HEK293 (cell line): ENCODE measurements around the gene UBR7.

Experiments used
- CTCF ChIA-PET: fragments of 350-600 bp; formaldehyde crosslinking; extraction: SDS; loops from one replicate; lab custom pipeline; 2021; ENCODE audit warnings: antibody characterized with exemption; lab: Yijun Ruan, JAX
- POLR2A ChIA-PET: fragments of 300-600 bp; formaldehyde crosslinking; extraction: SDS; loops from one replicate; lab custom pipeline; 2020; ENCODE audit warnings: antibody characterized with exemption, inconsistent platforms; lab: Yijun Ruan, JAX
- H3K27ac ChIP-seq: fragments of 200-500 bp; sonication (Bioruptor generic); 2 replicates; pipeline ENCODE4 v1.5.1; 2014; ENCODE audit warnings: low read depth, low read length, control low read depth, inconsistent platforms; ENCODE audit errors: extremely low read depth
- H3K36me3 ChIP-seq, 2 experiments: fragments of 200-500 bp in 1 of 2; sonication (Bioruptor generic) in 1 of 2; 1 replicate in 1 of 2; 2 replicates in 1 of 2; pipeline ENCODE4 v1.5.1; 2014 to 2017; ENCODE audit warnings: inconsistent platforms in 2 of 2, low read length in 2 of 2; ENCODE audit not compliant: control insufficient read depth in 2 of 2, insufficient read depth in 1 of 2
- H3K4me1 ChIP-seq: fragments of 200-500 bp; sonication (Bioruptor generic); 2 replicates; pipeline ENCODE4 v1.5.1; 2014; ENCODE audit warnings: mild to moderate bottlenecking, low read length, inconsistent platforms; ENCODE audit not compliant: control insufficient read depth, insufficient read depth
- H3K4me3 ChIP-seq: 2 replicates; pipeline ENCODE4 v1.5.1; 2011; ENCODE audit warnings: low read depth, mild to moderate bottlenecking, control low read depth, low read length, moderate library complexity
- H3K9me3 ChIP-seq: fragments of 200-500 bp; sonication (Bioruptor generic); 2 replicates; pipeline ENCODE4 v1.5.1; 2014; ENCODE audit warnings: low read depth, low read length, inconsistent platforms; ENCODE audit not compliant: control insufficient read depth, insufficient read depth
- OVOL3 ChIP-seq: fragments of 450-650 bp; formaldehyde crosslinking; IDR thresholded peaks from 2 replicates; pipeline ENCODE4 v1.5.1; 2016; ENCODE audit warnings: missing biosample characterization, missing genetic modification characterization
- PATZ1 ChIP-seq: fragments of 450-650 bp; formaldehyde crosslinking; IDR thresholded peaks from 2 replicates; pipeline ENCODE4 v1.5.1; 2016; ENCODE audit warnings: missing biosample characterization, missing genetic modification characterization
- SCRT1 ChIP-seq: fragments of 450-650 bp; formaldehyde crosslinking; IDR thresholded peaks from 2 replicates; pipeline ENCODE4 v1.5.1; 2016; ENCODE audit warnings: missing biosample characterization, missing genetic modification characterization, borderline replicate concordance
- SETDB1 ChIP-seq: IDR thresholded peaks from one replicate; pipeline ENCODE4 v1.6.1; 2017; ENCODE audit warnings: mild to moderate bottlenecking, low read length, moderate library complexity, mixed read lengths; ENCODE audit not compliant: insufficient read length
- WT1 ChIP-seq: fragments of 450-650 bp; formaldehyde crosslinking; IDR thresholded peaks from 2 replicates; pipeline ENCODE4 v1.5.1; 2016; ENCODE audit warnings: missing biosample characterization, missing genetic modification characterization
- ZBTB10 ChIP-seq: fragments of 450-650 bp; formaldehyde crosslinking; IDR thresholded peaks from 2 replicates; pipeline ENCODE4 v1.5.1; 2016; ENCODE audit warnings: missing biosample characterization, missing genetic modification characterization
- ZFP41 ChIP-seq: fragments of 450-650 bp; formaldehyde crosslinking; IDR thresholded peaks from 2 replicates; pipeline ENCODE4 v1.5.1; 2016; ENCODE audit warnings: missing biosample characterization, missing genetic modification characterization, borderline replicate concordance
- ZFP69B ChIP-seq: fragments of 450-650 bp; formaldehyde crosslinking; IDR thresholded peaks from 2 replicates; pipeline ENCODE4 v1.5.1; 2016; ENCODE audit warnings: missing biosample characterization, missing genetic modification characterization
- ZNF133 ChIP-seq: fragments of 450-650 bp; formaldehyde crosslinking; IDR thresholded peaks from 2 replicates; pipeline ENCODE4 v1.5.1; 2016; ENCODE audit warnings: missing biosample characterization, missing genetic modification characterization
- ZNF157 ChIP-seq: fragments of 450-650 bp; formaldehyde crosslinking; IDR thresholded peaks from 2 replicates; pipeline ENCODE4 v1.5.1; 2016; ENCODE audit warnings: missing biosample characterization, missing genetic modification characterization
- ZNF175 ChIP-seq: fragments of 450-650 bp; formaldehyde crosslinking; IDR thresholded peaks from 2 replicates; pipeline ENCODE4 v1.5.1; 2016; ENCODE audit warnings: missing biosample characterization, missing genetic modification characterization
- ZNF211 ChIP-seq: fragments of 450-650 bp; formaldehyde crosslinking; IDR thresholded peaks from 2 replicates; pipeline ENCODE4 v1.5.1; 2016; ENCODE audit warnings: low read depth, missing biosample characterization, missing genetic modification characterization
- ZNF223 ChIP-seq: fragments of 450-650 bp; formaldehyde crosslinking; IDR thresholded peaks from 2 replicates; pipeline ENCODE4 v1.5.1; 2016; ENCODE audit warnings: missing biosample characterization, missing genetic modification characterization
- ZNF239 ChIP-seq: fragments of 450-650 bp; formaldehyde crosslinking; IDR thresholded peaks from 2 replicates; pipeline ENCODE4 v1.5.1; 2016; ENCODE audit warnings: missing biosample characterization, missing genetic modification characterization
- ZNF366 ChIP-seq: fragments of 450-650 bp; formaldehyde crosslinking; conservative IDR thresholded peaks from 2 replicates; pipeline ENCODE4 v1.5.1; 2016; ENCODE audit warnings: missing biosample characterization, missing genetic modification characterization
- ZNF37A ChIP-seq: fragments of 450-650 bp; IDR thresholded peaks from 2 replicates; pipeline ENCODE4 v1.5.1; 2018; ENCODE audit warnings: missing biosample characterization, missing genetic modification characterization
- ZNF404 ChIP-seq: fragments of 450-650 bp; formaldehyde crosslinking; IDR thresholded peaks from 2 replicates; pipeline ENCODE4 v1.5.1; 2017; ENCODE audit warnings: missing biosample characterization, missing genetic modification characterization
- ZNF521 ChIP-seq: fragments of 450-650 bp; formaldehyde crosslinking; IDR thresholded peaks from 2 replicates; pipeline ENCODE4 v1.5.1; 2017; ENCODE audit warnings: missing biosample characterization, mild to moderate bottlenecking, missing genetic modification characterization
- ZNF555 ChIP-seq: fragments of 450-650 bp; formaldehyde crosslinking; conservative IDR thresholded peaks from 2 replicates; pipeline ENCODE4 v1.5.1; 2017; ENCODE audit warnings: missing biosample characterization, mild to moderate bottlenecking, missing genetic modification characterization, inconsistent platforms
- ZNF580 ChIP-seq: fragments of 450-650 bp; formaldehyde crosslinking; IDR thresholded peaks from 2 replicates; pipeline ENCODE4 v1.5.1; 2016; ENCODE audit warnings: missing biosample characterization, missing genetic modification characterization
- ZNF624 ChIP-seq: fragments of 450-650 bp; formaldehyde crosslinking; IDR thresholded peaks from 2 replicates; pipeline ENCODE4 v1.5.1; 2017; ENCODE audit warnings: missing biosample characterization, missing genetic modification characterization
- ZNF677 ChIP-seq: fragments of 450-650 bp; IDR thresholded peaks from 2 replicates; pipeline ENCODE4 v1.5.0; 2018; ENCODE audit warnings: missing biosample characterization, mild to moderate bottlenecking, missing genetic modification characterization, moderate library complexity
- ZNF791 ChIP-seq: fragments of 450-650 bp; formaldehyde crosslinking; IDR thresholded peaks from 2 replicates; pipeline ENCODE4 v1.5.1; 2016; ENCODE audit warnings: missing biosample characterization, missing genetic modification characterization

UBR7 gene

GRCh38 chr14:93249128-93249831 is 42.2 kb downstream of the UBR7 start:
- POLR2A ChIA-PET, result no interaction called here
- TF ChIP-seq ZFP41 (tag by site-specific recombination), result no peak
- 0 out of 2 replicates have a peak, but pooled peaks have one; percentile 29 for TF ChIP-seq SCRT1 (tag by site-specific recombination)
- Histone ChIP-seq H3K4me3 (no peak overlapping the region), H3K36me3 (peaks cover 23 to 50% of the 10 kb centered on the region in 2 experiments), H3K27ac (no peak overlapping the region), H3K9me3 (no peaks in the 10 kb centered on the region), H3K4me1 (no peaks in the 10 kb centered on the region; the same call in 1 of the 2 replicates)
- CTCF ChIA-PET, result interaction anchor here (0.7 to 1.0 kb wide), 2 partner anchors 71 to 226 kb away, joined by 3 read pairs; no protein-coding TSS in a partner anchor

- TF ChIP-seq PATZ1, result no peak
- TF ChIP-seq ZNF624 (tag by site-specific recombination), result no peak
- no peak for TF ChIP-seq ZNF239 (tag by site-specific recombination)
- no peak for TF ChIP-seq ZNF133 (tag by site-specific recombination)
- TF ChIP-seq ZNF404 (tag by site-specific recombination), result no peak
- no peak for TF ChIP-seq WT1 (tag by site-specific recombination)
- TF ChIP-seq ZNF223 (tag by site-specific recombination), result no peak
- TF ChIP-seq ZNF175 (tag by site-specific recombination), result no peak
- no peak for TF ChIP-seq ZFP69B (tag by site-specific recombination)
- TF ChIP-seq ZNF580 (tag by site-specific recombination), result no peak
- TF ChIP-seq ZBTB10 (tag by site-specific recombination), result no peak
- TF ChIP-seq ZNF366 (tag by site-specific recombination), result no peak
- no peak for TF ChIP-seq ZNF791 (tag by site-specific recombination)
- no peak for TF ChIP-seq ZNF211 (tag by site-specific recombination)
- TF ChIP-seq ZNF555, result no peak
- ChIA-PET POLR2A (no interaction called here), CTCF (no interaction called here)
- H3K9me3 ChIP-seq, result no peaks in the 10 kb centered on the region
- no peaks in the 10 kb centered on the region for H3K4me1 ChIP-seq
- no peak overlapping the region for H3K27ac ChIP-seq
- H3K4me3 ChIP-seq, result no peak overlapping the region
- peaks cover 14 to 17% of the 10 kb centered on the region in 2 experiments; a peak in 2 of 3 replicates for H3K36me3 ChIP-seq
Measured at GRCh38 chr14:93262446-93262845, 55.4 kb downstream of the UBR7 start.

- ChIA-PET POLR2A (no interaction called here), CTCF (no interaction called here)
- no peak for TF ChIP-seq ZNF157 (tag by site-specific recombination)
- no peak for TF ChIP-seq ZNF677
- no peak for TF ChIP-seq ZNF791 (tag by site-specific recombination)
- no peak for TF ChIP-seq SETDB1
- no peak for TF ChIP-seq ZNF37A (tag by site-specific recombination)
- TF ChIP-seq ZNF521, result no peak
- TF ChIP-seq OVOL3 (tag by site-specific recombination), result no peak
- H3K9me3 ChIP-seq, result no peaks in the 10 kb centered on the region
- H3K4me1 ChIP-seq, result no peaks in the 10 kb centered on the region
- H3K36me3 ChIP-seq, result peaks cover 8 to 17% of the 10 kb centered on the region in 2 experiments; a peak in 2 of 3 replicates
- H3K4me3 ChIP-seq, result no peak overlapping the region
- H3K27ac ChIP-seq, result no peak overlapping the region
Measured at GRCh38 chr14:93263416-93263815, 56.4 kb downstream of the UBR7 start.
